ENCODE data around the gene RAB11FIP4. TPM values are rescaled to one million over a fixed set of nuclear protein-coding genes. Genes with fewer than 3 reads are reported as not detected.
A peak's percentile ranks its signal among the peaks of the same experiment; 100 is the strongest.

Gene RAB11FIP4
- total and polyA plus RNA-seq, 2 of the 13 experiments (the other 11 are each of a cell fraction or from before 2014, with no cell fraction given), result 28.0 to 89.3 TPM

DNA sequence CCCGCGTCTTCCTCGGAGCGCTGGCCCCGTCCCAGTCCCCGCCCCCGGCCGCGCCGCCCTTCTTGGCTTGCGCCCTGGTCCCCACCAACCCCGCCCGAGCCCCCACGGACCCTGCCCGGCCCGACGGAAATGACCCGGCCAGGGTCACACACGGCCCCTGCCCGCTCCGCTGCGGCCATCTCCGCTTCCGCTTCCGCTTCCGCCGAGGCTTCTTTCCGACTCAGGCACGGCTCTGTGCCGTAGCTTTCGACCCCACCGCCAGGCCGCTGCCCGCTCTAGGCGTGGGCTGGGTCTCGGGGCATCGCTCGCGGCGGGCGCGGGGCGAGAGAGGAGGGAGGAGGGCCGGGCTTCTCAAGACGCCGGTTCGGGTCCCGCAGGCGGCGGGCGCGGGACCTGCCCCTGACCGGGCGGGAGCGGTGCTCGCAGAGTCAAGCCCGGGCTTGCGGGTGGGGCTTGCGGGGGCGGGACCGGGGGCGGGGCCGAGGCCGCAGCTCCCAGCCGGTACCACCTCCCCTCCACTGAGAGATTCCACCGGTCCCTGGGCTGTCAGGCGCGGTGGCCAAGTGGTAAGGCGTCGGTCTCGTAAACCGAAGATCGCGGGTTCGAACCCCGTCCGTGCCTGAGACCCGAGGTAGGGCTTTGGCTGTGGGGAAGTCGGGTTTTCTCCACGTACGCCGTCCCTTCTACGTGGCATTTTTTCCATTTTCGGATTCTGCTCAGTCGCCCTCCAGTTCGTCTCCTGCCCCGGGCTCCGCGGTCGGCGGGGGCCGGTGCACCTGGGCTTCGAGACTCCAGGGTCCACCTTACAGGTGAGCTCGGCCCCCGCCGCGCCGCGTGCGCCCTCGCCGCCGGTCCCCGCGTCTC lies 158.3 kb downstream of the RAB11FIP4 start (continued):
- TF ChIP-seq TMF1 (CRISPR knock-in tag; IDR thresholded peaks at IDR 0.05; ENCODE audit: low read depth) (no peak; the same call in 1 of the 2 replicates), YEATS2 (CRISPR knock-in tag; IDR thresholded peaks at IDR 0.05; ENCODE audit: borderline replicate concordance) (no peak; the same call in 1 of the 2 replicates), HES4 (CRISPR knock-in tag; IDR thresholded peaks at IDR 0.05; ENCODE audit: borderline replicate concordance) (peak; percentile 70; the same call in 1 of the 2 replicates), ZNF552 (CRISPR knock-in tag; IDR thresholded peaks at IDR 0.05; ENCODE audit: borderline replicate concordance) (peak; percentile 61; the same call in 1 of the 2 replicates), ZFP37 (CRISPR knock-in tag; IDR thresholded peaks at IDR 0.05; ENCODE audit: borderline replicate concordance) (peak; percentile 62; the same call in 1 of the 2 replicates), TAF1 (CRISPR knock-in tag; IDR thresholded peaks at IDR 0.05) (peak; percentile 81), ETV6 (CRISPR knock-in tag; conservative IDR thresholded peaks at IDR 0.05) (peak; percentile 99), ZNF20 (CRISPR knock-in tag; IDR thresholded peaks at IDR 0.05) (no peak), TGIF2 (CRISPR knock-in tag; IDR thresholded peaks at IDR 0.05) (peak; percentile 19; the same call in 1 of the 2 replicates), ZBTB3 (CRISPR knock-in tag; IDR thresholded peaks at IDR 0.05; ENCODE audit: borderline replicate concordance, low read depth) (no peak)
- TF ChIP-seq, protein P1, sequence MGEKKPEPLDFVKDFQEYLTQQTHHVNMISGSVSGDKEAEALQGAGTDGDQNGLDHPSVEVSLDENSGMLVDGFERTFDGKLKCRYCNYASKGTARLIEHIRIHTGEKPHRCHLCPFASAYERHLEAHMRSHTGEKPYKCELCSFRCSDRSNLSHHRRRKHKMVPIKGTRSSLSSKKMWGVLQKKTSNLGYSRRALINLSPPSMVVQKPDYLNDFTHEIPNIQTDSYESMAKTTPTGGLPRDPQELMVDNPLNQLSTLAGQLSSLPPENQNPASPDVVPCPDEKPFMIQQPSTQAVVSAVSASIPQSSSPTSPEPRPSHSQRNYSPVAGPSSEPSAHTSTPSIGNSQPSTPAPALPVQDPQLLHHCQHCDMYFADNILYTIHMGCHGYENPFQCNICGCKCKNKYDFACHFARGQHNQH (CRISPR knock-in tag; IDR thresholded peaks at IDR 0.05), result peak; percentile 91
- TF ChIP-seq, protein P2, sequence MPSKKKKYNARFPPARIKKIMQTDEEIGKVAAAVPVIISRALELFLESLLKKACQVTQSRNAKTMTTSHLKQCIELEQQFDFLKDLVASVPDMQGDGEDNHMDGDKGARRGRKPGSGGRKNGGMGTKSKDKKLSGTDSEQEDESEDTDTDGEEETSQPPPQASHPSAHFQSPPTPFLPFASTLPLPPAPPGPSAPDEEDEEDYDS (CRISPR knock-in tag; IDR thresholded peaks at IDR 0.05), result no peak
- TF ChIP-seq, protein P3, sequence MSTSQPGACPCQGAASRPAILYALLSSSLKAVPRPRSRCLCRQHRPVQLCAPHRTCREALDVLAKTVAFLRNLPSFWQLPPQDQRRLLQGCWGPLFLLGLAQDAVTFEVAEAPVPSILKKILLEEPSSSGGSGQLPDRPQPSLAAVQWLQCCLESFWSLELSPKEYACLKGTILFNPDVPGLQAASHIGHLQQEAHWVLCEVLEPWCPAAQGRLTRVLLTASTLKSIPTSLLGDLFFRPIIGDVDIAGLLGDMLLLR (CRISPR knock-in tag; IDR thresholded peaks at IDR 0.05), result no peak
- TF ChIP-seq, protein P4, sequence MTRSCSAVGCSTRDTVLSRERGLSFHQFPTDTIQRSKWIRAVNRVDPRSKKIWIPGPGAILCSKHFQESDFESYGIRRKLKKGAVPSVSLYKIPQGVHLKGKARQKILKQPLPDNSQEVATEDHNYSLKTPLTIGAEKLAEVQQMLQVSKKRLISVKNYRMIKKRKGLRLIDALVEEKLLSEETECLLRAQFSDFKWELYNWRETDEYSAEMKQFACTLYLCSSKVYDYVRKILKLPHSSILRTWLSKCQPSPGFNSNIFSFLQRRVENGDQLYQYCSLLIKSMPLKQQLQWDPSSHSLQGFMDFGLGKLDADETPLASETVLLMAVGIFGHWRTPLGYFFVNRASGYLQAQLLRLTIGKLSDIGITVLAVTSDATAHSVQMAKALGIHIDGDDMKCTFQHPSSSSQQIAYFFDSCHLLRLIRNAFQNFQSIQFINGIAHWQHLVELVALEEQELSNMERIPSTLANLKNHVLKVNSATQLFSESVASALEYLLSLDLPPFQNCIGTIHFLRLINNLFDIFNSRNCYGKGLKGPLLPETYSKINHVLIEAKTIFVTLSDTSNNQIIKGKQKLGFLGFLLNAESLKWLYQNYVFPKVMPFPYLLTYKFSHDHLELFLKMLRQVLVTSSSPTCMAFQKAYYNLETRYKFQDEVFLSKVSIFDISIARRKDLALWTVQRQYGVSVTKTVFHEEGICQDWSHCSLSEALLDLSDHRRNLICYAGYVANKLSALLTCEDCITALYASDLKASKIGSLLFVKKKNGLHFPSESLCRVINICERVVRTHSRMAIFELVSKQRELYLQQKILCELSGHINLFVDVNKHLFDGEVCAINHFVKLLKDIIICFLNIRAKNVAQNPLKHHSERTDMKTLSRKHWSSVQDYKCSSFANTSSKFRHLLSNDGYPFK (CRISPR knock-in tag; IDR thresholded peaks at IDR 0.05; ENCODE audit: borderline replicate concordance), result peak; percentile 52
- TF ChIP-seq, protein P5, sequence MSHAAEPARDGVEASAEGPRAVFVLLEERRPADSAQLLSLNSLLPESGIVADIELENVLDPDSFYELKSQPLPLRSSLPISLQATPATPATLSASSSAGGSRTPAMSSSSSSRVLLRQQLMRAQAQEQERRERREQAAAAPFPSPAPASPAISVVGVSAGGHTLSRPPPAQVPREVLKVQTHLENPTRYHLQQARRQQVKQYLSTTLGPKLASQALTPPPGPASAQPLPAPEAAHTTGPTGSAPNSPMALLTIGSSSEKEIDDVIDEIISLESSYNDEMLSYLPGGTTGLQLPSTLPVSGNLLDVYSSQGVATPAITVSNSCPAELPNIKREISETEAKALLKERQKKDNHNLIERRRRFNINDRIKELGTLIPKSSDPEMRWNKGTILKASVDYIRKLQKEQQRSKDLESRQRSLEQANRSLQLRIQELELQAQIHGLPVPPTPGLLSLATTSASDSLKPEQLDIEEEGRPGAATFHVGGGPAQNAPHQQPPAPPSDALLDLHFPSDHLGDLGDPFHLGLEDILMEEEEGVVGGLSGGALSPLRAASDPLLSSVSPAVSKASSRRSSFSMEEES (CRISPR knock-in tag; IDR thresholded peaks at IDR 0.05), result peak; percentile 13
- TF ChIP-seq, protein P6, sequence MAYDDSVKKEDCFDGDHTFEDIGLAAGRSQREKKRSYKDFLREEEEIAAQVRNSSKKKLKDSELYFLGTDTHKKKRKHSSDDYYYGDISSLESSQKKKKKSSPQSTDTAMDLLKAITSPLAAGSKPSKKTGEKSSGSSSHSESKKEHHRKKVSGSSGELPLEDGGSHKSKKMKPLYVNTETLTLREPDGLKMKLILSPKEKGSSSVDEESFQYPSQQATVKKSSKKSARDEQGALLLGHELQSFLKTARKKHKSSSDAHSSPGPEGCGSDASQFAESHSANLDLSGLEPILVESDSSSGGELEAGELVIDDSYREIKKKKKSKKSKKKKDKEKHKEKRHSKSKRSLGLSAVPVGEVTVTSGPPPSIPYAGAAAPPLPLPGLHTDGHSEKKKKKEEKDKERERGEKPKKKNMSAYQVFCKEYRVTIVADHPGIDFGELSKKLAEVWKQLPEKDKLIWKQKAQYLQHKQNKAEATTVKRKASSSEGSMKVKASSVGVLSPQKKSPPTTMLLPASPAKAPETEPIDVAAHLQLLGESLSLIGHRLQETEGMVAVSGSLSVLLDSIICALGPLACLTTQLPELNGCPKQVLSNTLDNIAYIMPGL (CRISPR knock-in tag; IDR thresholded peaks at IDR 0.05; ENCODE audit: borderline replicate concordance in 1 of 2, low read depth in 1 of 2), result peak; percentile 99
- TF ChIP-seq, protein P7, sequence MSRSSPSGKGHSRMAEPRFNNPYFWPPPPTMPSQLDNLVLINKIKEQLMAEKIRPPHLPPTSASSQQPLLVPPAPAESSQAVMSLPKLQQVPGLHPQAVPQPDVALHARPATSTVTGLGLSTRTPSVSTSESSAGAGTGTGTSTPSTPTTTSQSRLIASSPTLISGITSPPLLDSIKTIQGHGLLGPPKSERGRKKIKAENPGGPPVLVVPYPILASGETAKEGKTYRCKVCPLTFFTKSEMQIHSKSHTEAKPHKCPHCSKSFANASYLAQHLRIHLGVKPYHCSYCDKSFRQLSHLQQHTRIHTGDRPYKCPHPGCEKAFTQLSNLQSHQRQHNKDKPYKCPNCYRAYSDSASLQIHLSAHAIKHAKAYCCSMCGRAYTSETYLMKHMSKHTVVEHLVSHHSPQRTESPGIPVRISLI (CRISPR knock-in tag; IDR thresholded peaks at IDR 0.05; ENCODE audit: borderline replicate concordance), result peak; percentile 49; the same call in 1 of the 2 replicates

Measured in HepG2 (cell line).